Measurements from ENCODE around the gene AGAP3.
A peak's percentile ranks its signal among the peaks of the same experiment; 100 is the strongest.

Gene AGAP3

GRCh38 chr7:151110941-151111645, 24.8 kb downstream of the AGAP3 start:
- DNase-seq: peak; percentile 83

DNA sequence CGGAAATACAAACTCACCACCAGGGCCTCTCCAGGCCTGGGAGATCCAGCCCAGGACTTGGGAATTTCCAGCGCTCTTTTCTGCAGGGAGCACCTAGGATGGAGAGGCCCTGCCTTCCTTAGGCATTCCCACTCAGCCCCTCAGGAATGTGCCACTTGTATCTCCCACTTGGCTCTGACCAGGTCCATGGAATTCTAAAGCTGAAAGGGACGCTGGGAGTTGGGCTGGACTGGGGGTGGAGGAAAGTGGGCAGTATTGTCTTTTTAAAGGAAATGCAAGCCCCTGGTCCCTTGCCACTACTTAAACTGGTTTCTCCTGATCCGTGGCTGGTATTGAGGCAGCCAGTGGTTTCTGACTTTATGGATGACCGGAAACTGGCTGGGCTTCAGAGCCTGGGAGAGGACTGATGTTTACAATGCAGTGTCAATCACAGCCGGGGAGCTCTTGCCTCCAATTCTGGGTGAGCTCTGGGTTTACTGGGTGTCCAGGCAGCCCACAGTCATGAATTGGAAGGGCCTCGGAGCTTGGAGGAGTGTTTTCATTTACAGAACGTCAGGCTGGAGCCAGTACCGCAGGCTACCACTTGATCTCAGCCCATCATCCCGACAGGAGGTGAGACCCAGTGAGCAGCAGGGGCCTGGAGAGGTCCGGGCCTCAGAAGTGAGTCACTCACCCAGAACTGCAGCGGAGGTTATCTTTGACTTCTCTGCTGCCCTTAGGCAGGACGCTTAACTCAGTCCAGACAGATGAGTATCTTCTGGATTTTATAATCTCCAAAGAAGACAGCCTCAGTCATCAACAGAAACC, 27.3 kb downstream of the AGAP3 start:
- no peak for DNase-seq

DNA sequence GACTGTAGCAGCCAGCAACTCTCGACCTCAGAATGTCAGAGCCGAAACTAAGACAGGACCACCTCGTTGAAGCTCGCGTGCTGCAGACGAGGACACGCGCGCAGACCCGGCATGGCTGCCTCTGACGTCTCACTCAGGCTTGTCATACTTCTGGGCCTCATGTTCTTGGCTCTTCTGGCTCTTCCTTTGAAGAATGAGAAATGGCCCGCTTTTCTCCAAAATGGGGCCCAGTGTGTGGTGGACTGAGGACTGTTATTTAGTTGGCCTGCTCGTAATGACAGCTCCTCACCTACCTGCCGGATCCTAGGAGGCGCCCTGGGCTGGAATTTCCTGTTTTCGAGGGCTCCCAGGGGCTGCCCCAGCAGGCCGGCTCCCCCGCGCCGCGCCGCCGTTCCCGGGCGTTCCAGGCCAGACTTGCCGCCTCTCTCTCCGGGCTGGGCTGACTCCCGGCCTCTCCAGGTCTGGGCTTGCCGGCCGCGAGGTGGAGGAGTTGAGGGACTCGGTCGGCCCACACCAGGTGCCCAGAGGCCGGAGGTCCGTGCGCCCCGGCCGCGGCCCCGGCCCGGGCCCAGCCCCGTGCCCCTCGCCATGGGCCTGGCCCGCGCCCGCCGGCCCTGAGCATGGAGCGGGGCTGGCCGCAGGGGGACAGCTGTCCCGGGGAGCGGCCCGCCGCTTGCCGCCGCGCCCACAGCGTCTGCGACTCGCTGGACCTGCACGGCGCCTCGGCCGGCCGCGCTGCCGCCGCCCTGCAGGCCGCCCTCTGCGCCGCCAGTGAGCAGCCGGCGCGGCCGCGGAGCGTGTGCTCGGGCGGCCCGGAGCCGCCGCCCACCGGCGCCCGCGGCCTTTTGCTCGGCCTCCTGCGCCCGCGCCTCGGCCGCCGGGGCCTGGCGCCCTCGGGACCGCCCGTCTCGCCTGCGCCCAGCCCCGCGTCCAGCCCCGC, 28.1 kb downstream of the AGAP3 start:
- no peak for DNase-seq

DNA sequence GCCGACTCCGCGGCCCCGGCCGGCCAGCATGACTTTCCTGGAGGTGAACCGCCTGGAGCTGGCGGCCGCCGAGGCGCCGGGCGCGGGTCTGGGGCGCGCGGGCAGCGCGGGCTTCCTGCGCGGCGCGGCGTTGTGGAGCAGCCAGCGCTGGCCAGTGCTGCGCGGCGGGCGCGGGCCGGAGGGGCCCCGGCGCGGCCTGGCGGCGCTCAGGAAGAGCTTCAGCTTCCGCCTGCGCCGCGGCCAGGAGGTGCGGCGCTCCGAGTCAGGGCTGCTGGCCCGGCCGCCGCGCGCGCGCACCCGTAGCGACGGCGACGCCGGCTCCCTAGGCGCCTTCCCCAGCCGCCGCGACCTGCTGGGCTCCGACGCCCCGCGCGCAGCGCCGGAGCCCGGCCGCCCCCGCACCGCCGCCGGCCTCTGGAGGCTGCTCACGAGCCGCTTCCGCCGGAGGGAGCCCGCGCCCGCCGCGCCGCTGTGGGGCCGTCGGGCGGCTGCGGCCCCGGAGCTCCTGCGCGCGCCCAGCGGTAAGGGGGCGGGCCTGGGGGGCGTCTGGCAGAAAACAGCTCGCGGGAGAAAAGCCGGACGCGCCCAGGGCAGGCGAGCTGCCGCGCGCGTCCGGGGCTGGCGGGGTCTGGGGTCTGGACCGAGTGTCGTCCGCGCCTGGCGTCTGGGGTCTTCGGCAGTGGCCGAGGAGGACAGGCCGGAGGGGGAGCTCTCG, 29.0 kb downstream of the AGAP3 start:
- DNase-seq: peak; percentile 63

DNA sequence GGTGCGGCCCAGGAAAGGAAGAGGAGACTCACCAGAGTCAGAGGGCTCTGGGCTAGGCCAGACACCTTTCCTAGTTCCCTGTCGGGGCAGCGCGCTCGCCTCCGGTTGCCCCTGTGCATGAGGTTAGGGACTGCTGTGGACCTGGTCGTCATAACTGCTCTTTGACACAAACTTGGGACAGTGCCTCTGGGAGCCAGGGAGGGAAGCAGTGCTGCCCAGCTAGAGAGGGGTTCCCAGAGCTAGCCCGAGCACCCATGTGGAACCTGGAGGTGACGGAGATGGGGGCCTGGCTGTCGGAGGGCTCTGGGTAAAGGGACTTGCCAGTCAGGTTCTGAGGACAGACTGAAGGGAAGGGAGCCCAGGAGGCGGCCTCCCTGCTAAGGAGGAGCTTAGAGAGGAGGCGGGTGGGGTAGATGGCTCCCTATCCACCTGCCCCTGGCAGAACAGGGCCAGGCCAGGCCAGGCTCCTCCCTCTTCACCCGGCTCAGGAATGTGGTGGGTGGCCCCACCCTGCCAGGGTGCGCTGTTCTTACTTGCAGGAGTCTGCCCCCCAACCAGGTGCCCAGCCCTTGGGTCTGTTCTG, 29.7 kb downstream of the AGAP3 start:
- DNase-seq: peak; percentile 23

DNA sequence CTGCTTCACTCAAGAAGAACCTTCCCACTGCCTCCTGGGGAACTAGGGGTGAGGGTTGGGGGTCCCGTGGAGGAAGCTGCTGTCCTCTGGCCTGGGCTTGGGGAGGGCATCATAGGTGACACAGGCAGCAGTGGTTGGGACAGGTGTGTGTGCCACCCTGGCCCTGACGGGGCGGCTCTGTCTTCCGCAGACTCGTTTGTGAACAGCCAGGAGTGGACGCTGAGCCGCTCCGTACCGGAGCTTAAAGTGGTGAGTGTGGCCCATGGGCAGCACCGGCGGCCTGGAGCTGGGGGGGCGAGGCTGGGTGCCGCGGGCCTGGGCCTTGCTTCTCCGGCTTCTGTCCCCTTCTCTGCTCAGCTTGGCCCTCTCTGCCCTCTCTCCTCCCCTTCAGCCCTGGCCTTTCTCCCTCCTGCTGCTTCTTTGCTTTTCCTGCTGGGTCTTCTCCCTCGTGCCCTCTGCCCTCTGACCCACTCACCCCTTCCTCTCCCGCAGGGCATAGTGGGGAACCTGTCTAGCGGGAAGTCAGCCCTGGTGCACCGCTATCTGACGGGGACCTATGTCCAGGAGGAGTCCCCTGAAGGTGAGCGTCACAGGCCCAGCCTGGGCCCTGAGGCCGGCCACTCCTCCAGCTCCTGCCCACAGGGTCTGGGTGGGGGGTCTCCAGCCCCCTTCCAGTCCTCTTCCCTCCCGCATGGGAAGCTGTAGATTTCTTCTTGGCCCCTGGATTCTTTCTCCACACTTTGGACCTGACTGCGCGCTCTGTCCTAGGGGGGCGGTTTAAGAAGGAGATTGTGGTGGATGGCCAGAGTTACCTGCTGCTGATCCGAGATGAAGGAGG, 30.5 kb downstream of the AGAP3 start:
- no peak for DNase-seq

DNA sequence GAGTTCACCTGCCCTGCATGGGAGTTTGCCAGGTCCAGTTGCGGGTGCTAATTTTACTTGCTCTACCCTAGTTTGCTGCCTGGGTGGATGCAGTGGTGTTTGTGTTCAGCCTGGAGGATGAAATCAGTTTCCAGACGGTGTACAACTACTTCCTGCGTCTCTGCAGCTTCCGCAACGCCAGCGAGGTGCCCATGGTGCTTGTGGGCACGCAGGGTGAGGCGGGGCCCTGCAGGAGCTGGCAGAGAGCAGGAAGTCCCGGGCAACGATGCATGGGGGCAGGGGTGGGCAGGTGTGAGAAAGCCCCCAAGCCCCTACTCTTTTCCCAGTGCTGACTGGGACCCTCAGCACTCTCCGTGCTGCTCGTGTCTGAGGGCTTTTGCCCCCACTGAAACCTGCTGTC, 31.3 kb downstream of the AGAP3 start:
- DNase-seq: peak; percentile 31

GRCh38 chr7:151118108-151119054, 32.1 kb downstream of the AGAP3 start:
- no peak for DNase-seq

DNA sequence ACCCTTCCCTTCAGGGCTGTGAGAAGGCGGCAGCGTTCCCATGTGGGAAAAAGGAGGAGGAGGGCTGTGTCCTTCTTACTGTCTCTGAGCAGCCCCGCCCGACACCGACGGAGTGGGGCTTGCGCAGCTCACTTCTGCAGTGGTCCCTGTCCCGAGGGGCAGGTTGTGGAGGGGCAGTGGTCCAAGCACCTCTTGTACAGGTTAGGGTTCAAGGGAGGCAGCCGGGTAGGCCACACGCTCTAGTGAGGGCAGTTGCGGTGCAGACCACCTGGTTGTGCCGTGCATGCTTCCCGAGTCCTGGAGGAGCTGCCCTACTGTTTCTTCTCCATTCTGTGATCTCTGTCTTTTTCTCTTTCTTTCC, 32.8 kb downstream of the AGAP3 start:
- DNase-seq: no peak

DNA sequence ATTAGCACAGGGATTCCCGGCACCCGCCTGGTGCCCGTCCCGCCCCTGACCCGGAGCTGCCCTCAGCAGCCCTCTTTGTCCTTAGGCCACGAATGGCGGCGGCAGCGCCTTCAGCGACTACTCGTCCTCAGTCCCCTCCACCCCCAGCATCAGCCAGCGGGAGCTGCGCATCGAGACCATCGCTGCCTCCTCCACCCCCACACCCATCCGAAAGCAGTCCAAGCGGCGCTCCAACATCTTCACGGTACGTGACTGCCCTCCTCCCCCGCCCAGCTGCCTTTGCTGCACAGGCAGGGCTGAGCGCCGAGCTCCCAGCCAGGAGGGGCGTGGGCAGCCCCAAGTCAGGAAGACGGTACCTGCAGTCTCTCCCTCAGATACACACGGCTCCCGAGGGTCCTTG, 33.6 kb downstream of the AGAP3 start:
- no peak for DNase-seq

DNA sequence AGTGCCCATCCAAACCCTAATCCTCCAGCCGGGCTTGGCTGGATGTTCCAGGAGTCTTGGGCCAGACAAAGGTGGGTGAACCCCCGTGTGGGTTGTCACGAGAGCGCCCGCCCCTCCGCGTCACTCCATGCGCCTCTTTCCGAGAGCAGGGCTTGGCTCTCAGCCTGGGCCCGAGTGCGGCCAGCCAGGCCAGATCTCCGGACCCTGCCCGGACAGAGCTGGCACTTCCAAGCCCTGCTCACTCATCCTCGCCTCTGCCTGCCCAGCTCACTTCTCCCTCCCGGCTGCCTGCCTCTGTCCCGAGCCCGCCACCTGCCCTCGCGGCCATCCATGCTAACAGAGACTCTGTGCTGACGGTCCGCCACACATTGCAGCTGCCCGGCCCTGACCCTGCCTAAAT, 34.6 kb downstream of the AGAP3 start:
- DNase-seq: no peak

GRCh38 chr7:151121380-151122170, 35.3 kb downstream of the AGAP3 start:
- DNase-seq: no peak

DNA sequence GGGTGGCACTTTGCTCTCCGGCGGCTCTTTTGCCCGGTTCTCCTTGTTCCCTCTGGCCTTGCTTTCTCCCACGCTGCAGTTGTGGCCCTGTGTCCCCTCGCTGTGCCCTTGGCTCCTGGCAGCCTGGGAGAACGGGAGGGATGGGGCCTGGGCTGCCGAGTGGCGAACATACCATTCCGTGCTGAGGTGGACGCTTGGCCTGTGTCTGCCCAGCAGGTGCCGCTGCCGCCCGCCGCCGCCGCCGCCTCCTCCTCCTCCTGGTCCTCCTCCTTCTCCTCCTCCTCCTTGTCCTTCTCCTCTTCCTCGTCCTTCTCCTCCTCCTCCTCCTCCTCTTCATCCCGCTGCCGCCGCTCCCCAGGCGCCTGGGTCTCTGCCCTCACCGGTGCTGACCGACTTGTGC, 36.0 kb downstream of the AGAP3 start:
- DNase-seq: no peak

DNA sequence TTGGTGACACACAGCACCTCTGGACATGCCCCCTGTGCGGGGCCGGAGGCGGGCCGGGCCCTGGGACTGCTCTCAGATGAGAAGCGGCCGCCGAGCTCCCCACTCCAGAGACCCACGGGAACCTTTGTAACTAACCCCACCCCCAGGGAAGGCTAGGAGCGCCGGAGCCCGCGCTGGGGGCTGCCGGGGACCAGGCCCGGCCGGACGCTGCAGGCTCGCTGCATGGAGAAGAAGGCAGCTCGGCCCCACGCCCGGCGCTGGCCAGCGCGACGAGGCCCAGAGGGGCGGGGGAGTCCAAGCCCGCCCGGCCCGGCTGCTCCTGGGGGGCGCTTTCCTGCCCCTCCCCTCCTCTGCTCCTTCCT, 36.5 kb downstream of the AGAP3 start:
- DNase-seq: no peak

- no peak for DNase-seq
Measured at GRCh38 chr7:151123158-151123821, 37.0 kb downstream of the AGAP3 start.

GRCh38 chr7:151123822-151124464, 37.7 kb downstream of the AGAP3 start:
- peak; percentile 87 for DNase-seq

- DNase-seq: no peak
Measured at GRCh38 chr7:151124481-151124880, 38.2 kb downstream of the AGAP3 start.

DNA sequence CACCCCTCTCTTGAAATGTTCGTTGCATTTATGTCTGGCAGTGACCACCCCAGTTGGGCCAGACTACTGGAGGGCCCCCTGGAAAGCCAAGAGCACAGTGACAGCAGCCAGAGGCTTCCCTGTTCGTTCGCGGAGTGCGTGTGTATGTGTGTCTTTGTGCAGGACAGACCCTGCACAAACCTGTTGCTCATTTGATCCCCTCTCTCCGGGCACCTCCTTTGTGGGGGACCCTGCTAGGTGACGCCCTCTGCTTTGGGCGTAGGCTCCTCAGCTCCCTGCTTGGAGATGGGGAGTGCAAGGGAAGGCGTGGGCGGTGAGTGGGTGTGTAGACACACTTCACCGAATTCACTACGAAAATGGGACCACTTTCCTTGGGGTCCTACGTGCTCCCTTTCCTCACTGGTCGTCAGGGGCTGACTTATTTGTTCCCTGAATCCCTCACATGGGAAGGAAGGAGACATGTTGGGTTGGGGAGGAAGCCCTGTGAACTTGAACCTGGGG, 38.7 kb downstream of the AGAP3 start:
- no peak for DNase-seq

All from stimulated activated CD4-positive, alpha-beta T cell treated with anti-CD3 and anti-CD28 coated beads, Interleukin-15, amount 100 ng/mL, for 24 hours (primary cell).